GM18873 (cell line): Measurements from ENCODE around the gene RPL13.

Source experiments
- ATAC-seq: cut with Tn5 transposase; IDR thresholded peaks from one replicate; pipeline ENCODE4 v1.9.1; 2021; ENCODE audit warnings: mild to moderate bottlenecking, moderate library complexity, moderate number of reproducible peaks; ENCODE audit not compliant: unreplicated experiment, low FRiP score

The RPL13 gene

GRCh38 chr16:89544713-89545043, 15.8 kb upstream of the RPL13 start:
- no peak for ATAC-seq

- ATAC-seq, result no peak
Measured at GRCh38 chr16:89545044-89545830, 15.2 kb upstream of the RPL13 start.

- ATAC-seq, result no peak
Measured at GRCh38 chr16:89545831-89546574, 14.5 kb upstream of the RPL13 start.

DNA sequence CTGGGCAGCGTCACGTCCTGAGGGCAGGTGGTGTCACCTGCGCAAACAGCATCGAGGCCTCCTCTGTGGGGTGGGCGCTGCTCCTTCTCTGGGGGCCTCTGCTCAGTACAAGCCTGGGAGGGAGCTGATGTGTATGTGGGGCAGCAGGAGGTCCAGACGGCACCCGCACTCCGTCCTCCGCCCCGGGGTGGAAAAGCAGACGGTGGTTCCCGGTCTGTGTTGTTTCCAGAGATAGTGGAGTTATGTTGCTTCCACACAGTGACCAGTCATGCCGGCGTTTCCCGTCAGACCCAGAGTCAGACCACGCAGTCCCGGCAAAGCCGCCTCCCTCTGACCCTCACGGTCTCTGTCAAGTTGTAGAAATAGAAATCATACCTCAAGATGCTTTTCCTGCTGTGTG, 13.7 kb upstream of the RPL13 start:
- no peak for ATAC-seq

- no peak for ATAC-seq
Measured at GRCh38 chr16:89547291-89547690, 13.2 kb upstream of the RPL13 start.

GRCh38 chr16:89547860-89548259, 12.6 kb upstream of the RPL13 start:
- no peak for ATAC-seq

GRCh38 chr16:89548344-89549006, 12.0 kb upstream of the RPL13 start:
- ATAC-seq, result no peak

DNA sequence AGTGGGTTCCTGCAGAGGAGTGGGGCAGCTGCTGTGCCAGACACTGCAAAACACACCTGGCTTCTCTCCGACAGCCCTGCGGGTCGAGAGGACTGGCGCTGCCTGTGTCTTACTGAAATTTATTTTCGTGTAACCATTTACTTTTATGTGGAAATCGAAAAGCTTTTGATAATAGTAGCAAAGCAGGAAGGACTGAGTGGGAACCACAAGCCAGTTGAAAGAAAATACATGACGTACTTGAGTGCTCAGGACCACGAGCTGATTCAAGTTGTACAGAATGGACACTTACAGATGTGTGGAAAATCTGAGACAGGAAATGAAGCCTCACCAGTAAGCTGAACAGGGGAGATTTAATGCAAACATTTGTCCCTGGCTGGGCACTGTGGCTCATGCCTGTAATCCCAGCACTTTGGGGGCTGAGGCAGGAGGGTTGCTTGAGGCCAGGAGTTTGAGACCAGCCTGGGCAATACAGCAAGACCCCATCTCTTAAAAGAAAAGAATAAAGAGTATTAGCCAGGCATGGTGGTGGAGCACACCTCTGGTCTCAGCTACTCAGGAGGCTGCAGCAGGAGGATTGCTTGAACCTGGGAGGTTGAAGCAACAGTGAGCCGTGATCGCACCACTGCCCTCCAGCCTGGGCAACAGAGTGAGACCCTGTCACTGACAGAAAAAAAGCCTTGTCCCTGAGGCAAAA, 11.3 kb upstream of the RPL13 start:
- no peak for ATAC-seq

DNA sequence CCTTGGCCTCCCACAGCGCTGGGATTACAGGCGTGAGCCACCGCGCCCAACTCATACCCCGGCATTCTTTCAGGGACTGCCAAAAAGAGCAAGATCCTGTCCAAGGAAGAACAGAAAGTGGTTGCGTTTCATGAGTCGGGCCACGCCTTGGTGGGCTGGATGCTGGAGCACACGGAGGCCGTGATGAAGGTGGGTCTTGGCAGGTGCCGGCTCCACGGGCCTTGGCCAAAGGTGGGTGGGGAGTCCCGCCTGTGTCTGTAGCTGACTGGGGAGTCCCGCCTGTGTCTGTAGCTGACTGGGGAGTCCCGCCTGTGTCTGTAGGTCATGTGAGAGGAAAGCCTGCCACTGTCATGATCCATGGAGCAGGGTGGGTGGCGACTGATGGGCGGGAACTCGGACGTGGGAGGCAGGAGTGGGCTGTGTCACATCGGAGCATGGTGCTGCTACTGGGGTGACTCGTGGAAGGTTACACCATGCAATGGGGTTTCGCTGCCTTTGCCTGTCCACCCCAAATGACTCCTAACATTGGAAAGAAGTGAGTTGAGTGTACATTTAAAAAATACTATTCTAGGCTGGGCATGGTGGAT, 10.0 kb upstream of the RPL13 start:
- ATAC-seq, result no peak

- ATAC-seq, result no peak
Measured at GRCh38 chr16:89552329-89552728, 8.2 kb upstream of the RPL13 start.

DNA sequence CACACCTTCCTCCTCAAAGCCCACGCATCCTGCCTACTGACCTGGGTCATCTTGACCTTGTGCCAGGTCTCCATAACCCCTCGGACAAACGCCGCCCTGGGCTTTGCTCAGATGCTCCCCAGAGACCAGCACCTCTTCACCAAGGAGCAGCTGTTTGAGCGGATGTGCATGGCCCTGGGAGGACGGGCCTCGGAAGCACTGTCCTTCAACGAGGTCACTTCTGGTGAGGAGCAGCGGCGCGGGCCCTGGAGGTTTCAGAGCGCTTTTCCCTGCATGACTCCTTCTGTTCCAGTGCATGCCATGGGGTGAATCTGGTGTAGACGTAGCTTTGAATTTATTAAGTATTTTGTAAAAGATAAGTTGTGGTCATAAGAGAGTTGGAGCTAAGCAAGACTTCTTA, 7.6 kb upstream of the RPL13 start:
- ATAC-seq, result no peak

DNA sequence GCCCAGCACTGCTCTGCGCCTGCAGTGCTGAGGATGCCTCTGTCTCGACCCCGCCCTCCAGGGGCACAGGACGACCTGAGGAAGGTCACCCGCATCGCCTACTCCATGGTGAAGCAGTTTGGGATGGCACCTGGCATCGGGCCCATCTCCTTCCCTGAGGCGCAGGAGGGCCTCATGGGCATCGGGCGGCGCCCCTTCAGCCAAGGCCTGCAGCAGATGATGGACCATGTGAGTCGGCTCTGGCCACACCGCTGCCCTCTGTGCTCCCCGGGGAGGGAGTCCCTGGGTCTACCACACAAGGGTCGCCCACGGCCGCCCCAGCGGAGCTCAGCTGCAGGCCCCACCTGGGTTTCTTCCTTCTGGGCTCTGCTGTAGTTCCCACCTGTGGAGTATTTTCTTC, 6.7 kb upstream of the RPL13 start:
- no peak for ATAC-seq

DNA sequence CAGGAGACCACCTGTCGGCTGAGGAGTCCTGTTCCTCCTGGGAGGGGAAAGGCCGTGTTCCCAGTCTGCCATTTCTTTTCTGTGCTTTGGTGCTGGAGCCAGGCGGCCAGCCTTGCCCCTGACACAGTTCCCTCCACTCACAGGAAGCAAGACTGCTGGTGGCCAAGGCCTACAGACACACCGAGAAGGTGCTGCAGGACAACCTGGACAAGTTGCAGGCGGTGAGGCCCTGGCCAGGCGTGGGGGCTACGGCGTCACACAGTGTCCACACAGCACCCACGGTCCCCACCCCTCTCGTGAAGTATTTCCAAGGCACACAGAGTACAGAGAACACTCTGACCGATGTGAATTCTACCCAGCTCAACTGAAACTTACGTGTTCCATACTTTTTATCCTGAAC, 6.1 kb upstream of the RPL13 start:
- ATAC-seq, result no peak

- no peak for ATAC-seq
Measured at GRCh38 chr16:89555265-89555664, 5.2 kb upstream of the RPL13 start.

GRCh38 chr16:89555780-89556179, 4.7 kb upstream of the RPL13 start:
- no peak for ATAC-seq

GRCh38 chr16:89556750-89557689, 3.5 kb upstream of the RPL13 start:
- ATAC-seq, result no peak

DNA sequence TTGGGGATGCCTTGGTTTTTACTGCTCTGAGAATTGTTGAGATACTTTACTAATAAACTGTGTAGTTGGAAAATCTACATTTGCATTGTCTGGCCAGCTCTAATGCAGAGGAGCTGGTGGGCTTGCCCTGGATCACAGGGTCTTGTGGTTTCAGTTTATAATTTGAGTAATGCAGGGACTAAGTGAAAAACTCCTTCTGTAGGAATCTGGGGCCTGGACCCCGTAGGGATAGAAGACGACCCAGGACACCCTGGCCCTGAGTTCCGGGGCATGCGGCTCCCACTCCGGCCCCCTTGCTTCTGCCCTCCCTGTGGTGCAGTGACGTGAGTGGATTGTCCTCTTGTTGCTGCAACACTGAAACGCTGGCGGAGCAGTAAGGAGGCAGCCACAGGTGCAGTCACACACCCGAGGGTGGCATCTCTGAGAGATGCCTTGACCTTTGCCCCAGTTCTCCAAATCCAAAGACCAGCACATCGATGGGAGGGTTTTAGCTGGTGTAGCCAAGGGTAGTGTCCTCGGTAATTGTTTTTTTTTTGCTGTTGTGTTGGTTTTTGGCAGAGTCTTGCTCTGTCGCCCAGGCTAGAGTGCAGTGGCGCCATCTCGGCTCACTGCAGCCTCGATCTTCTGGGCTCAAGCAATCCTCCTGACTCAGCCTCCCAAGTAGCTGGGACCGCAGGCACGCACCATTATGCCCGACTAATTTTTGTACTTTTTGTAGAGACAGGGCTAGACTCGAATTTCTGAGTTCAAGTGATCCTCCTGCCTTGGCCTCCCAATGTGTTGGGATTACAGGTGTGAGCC, 2.6 kb upstream of the RPL13 start:
- no peak for ATAC-seq

- ATAC-seq, result no peak
Measured at GRCh38 chr16:89561142-89561883, 831 bp downstream of the RPL13 start.
